Left colon (tissue), 2 donors: ENCODE results near the gene FXYD7. TPM values are rescaled to one million over a fixed set of nuclear protein-coding genes. Genes with fewer than 3 reads are reported as not detected.
"Not testable (repeated sequence)": the region's sequence is repeated elsewhere in the genome, so short reads cannot be mapped to it uniquely, and the experiment has no call there.

Experiments used
- ATAC-seq: fragments of 200-7000 bp; cut with Tn5 transposase; one replicate; pipeline ENCODE4 v1.9.1; 2020; ENCODE audit warnings: mild to moderate bottlenecking, moderate library complexity
- DNase-seq, 2 donors: peaks; one replicate each; pipeline ENCODE4 v3.0.0-alpha.2; 2020
- intact Hi-C, 2 donors: fragments of 100-400 bp; cut with DNase I in 1 of 2; cut with micrococcal nuclease in 1 of 2; formaldehyde crosslinking; loops; one replicate each; pipeline versions ENCODE4 v1.11.2 to v1.14.0; 2022; cut with DNase I, micrococcal nuclease
- total RNA-seq, 2 donors: library from RNA; stranded (reverse); fragmentation: NEBNext Ultra II Directional; extraction: Animal tissue kit (Norgen Biotek cat#: 25700); gene quantifications; one replicate each; pipeline ENCODE4 v1.2.1, GENCODE V29; 2021
- donor health status: DM: no; HTN: no; CAD: no.
- donor health status: DM: yes; HTN: yes; CAD: no.

Gene FXYD7
- total RNA-seq, 2 donors from 2014 or later = not detected

DNA sequence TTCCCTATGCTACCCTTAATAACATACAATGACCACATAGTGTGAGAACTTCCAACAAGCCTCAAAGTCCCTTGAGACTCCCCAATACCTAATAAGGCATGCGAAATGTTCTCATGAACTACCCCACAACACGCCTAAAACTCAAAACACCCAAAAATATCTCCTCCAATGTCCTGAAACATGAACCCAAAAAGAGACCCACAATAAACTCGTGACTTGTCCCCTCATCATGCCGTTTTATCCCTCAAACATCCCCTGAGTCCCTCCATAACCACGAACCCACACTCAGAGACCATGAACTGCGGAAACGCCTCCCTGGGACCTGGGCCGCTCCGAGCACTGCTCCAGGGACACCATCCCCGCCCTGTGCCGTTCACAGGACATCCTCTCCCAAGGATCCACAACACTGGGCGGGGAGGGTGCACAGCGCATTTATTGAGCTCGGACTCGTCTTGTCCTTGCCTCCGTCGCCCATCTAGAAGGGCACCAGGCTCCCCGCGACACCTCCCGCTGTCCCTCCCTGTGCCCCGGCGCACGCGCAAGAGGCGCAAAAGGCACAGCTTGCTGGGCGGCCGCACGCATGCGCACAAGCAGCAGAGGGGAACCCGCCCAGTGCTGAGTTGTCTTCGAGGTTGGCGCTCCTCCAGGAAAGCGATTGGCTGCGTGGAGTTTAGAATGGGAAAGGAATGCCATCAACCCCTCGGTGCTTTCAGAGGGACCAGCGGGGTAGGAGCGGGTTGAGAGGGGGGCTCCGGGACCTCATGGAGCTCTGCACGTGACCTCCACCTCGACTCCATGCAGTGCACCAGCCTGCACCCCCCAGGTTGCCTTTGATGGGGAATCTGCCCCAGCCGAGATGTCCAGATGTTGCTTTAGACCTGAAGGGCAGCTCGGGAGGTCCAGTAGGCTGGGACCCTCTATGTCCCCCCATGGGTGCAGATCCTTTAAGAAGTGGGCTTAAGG, 18.7 kb upstream of the FXYD7 start:
- DNase-seq = peak; percentile 95 to 96
- ATAC-seq = peak; percentile 61
- intact Hi-C loops = no loop called here

DNA sequence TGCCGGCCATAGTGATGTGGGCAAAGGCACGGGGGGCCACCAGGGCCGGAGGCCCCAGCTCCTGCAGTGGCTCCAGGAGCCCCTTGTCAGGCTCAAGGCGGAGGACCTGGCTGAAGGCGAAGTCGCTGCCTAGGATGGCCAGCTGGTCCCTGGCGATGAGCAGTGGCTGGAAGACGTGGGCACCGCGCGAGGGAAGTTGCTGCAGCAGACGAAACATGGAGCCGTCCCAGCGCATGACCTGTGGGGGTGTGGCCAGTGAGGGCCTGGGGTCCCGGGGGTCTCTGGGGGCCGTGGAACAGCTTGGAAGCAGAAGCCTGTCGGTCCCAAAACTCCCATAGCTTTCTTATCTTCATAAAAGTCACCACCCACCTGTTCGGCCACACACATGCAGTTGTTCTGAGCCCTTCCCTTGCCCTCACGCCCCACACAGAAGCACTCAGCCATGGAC, 17.8 kb upstream of the FXYD7 start:
- ATAC-seq (peak; percentile 33), DNase-seq (no peak)
- intact Hi-C loops = no loop called here

DNA sequence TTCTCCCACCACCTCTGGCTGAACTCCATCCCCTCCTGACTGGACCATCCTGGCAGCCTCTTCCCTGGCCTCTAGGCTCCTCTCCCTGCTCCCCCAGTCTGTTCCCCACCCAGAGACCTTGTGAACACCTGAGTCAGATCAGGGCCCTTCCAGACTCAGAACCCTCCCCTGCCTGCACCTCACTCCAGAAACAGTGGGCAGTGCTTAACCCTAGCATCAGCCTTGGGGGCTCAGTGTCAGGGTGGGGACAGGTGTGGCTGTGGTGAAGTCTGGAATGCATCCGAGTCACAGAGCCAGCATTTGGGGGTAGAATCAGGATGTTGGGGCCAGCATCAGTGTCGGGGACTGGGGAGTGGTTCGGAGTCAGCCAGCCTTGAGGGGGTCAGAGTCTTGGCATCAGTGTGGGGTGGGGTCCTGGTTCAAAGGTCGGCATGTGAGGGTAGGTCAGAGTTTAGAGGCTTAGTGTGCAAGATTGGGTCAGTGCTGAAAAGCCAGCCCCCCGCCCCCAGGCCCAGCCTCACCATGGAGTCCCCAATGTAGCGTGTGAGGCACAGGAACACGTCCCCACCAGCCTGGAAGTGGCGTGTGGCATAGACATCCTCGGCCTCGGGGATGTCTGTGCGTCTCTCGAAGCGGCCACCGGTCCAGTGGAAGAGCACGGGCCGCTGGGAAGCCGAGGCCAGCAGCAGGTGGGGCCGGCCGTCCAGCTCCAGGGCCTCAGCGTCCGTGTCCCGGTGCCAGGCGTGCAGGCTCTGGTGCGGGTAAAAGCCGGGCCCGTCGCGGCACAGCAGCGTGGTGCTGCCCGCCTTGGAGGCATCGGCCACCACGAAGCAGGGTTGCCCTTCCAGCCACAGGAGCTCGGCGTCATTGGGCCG, 17.1 kb upstream of the FXYD7 start:
- DNase-seq (no peak), ATAC-seq (no peak)
- intact Hi-C loops = no loop called here

DNA sequence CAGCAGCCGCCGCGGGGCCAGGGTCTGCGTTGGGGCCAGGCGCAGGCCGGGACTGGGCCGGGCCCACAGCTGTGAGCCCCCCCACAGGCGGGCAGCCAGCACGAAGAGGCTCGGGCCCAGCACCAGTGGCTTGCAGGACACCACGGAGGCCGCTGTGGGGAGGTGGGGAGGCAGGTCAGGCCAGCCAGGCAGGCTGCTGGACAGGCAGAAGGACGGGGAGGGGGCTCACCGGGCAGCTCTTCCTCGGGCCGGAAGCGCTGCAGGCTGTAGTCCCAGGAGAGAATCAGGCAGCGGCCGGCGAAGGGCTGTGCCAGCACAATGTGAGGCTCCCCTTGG, 16.5 kb upstream of the FXYD7 start:
- ATAC-seq (no peak), DNase-seq (no peak)
- intact Hi-C loops = no loop called here

DNA sequence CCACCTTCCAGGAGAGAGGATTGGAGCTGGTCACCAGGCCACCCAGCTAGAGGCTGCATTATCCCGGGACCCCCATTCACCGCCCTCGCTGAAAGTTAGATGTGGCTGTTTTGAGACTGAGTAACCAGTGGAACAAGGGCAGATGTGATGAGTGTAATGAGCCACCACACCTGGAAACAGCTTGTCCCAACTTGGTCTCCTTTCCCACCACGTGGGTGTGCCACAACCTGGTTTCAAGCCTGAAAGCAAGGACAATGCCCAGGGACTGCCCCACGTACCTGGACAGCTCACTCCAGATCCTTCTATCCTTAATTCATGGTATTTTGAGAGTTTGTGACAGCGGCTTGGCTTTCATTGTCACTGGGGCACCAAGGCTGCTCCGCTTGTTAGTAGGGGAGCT, 15.2 kb upstream of the FXYD7 start:
- ATAC-seq (no peak), DNase-seq (no peak)
- intact Hi-C loops = no loop called here

DNA sequence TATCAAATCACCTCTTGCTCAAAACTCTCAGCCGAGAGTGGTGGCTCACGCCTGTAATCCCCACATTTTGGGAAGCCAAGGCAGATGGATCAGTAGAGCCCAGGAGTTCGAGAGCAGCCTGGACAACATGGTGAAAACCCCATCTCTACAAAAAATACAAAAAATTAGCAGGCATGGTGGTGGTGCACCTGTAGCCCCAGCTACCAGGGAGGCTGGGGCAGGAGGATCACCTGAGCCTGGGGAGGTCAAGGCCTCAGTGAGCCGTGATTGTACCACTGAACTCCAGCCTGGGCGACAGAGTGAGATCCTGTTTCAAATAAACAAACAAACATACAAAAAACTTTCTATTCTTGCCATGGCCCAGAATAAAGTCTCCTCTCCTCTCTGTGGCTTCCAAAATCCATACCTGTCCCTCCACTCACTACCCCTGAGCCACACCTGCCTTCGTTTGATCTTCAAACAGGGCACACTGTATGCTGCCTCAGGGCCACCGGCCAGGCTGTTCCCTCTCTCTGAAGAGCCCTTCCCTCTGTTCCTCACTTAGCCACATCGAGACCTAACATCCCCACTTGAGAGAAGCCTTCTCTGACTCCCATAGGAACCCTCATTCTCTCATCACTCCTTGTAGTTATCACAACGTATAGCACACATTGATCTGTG, 14.5 kb upstream of the FXYD7 start:
- DNase-seq (no peak), ATAC-seq (no peak)
- intact Hi-C loops = no loop called here

DNA sequence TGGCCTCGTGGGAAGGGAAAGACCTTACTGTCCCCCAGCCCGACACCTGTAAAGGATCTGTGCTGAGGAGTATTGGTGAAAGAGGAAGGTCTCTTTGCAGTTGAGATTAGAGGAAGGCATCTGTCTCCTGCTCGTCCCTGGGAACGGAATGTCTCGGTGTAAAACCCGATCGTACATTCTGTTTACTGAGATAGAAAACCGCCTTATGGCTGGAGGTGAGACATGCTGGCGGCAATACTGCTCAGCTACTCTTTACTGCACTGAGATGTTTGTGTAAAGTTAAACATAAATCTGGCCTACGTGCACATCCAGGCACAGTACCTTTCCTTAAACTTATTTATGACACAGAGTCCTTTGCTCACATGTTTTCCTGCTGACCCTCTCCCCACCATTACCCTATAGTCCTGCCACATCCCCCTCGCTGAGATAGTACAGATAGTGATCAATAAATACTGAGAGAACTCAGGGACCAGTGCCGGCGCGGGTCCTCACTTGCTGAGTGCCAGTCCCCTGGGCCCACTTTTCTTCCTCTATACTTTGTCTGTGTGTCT, 13.3 kb upstream of the FXYD7 start:
- intact Hi-C loops = not testable (repeated sequence)
- ATAC-seq (peak; percentile 15), DNase-seq (peak in 1 of 2 donors; percentile 75)

DNA sequence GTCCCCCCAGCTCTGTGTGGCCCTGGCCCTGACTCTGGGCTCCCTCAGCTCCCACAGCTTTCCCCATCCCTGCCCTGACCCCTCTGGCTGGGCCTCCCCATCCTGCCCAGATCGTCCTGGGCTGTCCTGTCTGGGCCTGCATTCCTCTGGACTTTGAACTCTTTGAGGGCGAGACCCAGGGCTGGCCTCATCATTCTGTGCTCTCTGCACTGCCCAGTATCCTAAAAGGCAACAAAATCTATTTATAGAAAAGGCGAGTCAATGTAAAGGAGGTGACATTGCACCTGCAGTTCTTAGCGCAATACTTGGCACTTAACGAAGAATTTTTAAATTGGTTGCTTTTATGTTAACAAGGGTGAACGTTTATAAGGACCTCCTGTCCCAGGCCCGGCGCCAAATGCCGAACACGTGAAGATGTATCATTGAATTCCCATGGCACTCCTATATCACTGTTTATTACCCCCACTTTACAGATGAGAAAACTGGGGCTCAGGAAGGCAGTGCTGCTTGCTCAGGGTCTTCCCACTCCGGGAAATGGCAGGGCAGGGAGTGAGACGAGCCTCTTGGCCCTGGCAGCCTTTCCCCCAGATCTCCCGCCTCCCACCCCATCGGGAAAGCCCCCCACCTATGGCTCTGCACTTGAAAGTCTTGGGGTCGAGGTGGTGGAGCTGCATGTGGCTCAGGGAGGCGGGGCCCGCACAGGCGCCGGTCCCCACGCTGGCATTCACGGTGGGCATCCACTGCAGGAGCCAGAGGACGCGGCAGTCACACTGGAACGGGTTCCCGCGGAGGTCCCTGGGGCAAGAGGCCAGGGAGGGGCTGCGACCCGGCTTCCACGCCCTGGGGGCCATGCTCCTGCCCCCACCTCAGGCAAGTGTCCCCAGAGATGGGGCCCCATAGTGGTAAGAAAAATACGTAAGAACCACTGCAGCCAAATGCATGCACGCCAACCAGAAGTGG, 12.0 kb upstream of the FXYD7 start:
- ATAC-seq = peak; percentile 70
- DNase-seq = peak; percentile 85 to 91
- intact Hi-C loops = no loop called here

DNA sequence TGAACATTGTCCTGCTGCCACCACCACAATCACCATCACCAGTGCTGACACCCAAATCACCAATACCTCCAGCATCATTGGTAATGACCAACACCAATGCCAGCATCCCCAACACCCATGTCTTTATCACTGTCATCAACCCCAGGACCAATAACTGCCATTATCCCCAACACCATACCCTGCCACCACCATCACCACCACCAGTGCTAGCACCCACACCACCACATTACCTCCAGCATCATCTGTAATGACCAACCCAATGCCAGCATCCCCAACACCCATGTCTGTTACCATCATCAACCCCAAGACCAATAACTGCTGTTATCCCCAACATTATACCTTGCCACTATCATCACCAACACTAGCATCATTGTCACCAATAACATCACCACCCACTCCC, 10.8 kb upstream of the FXYD7 start:
- ATAC-seq = no peak
- DNase-seq = no peak
- intact Hi-C loops = no loop called here

DNA sequence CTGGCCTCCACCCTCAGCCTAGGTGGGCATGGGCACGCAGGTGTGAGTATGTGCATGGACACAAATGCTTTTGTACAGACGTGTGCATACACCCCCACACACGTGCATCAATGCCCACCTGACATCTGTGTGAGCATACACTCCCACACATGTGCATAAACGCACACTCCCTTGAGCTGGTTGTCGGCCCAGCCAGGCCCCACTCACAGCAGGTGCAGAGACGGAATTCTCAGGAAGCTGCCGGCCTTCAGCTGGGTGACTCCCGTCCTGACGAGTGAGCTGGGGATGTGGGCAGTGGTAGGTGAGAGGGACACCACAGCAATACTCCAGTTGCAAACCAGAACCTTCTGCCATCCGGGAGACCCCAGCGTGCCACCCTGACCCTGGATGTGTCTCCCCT, 9.2 kb upstream of the FXYD7 start:
- intact Hi-C loops = no loop called here
- no peak for ATAC-seq
- peak in 1 of 2 donors; percentile 24 for DNase-seq

DNA sequence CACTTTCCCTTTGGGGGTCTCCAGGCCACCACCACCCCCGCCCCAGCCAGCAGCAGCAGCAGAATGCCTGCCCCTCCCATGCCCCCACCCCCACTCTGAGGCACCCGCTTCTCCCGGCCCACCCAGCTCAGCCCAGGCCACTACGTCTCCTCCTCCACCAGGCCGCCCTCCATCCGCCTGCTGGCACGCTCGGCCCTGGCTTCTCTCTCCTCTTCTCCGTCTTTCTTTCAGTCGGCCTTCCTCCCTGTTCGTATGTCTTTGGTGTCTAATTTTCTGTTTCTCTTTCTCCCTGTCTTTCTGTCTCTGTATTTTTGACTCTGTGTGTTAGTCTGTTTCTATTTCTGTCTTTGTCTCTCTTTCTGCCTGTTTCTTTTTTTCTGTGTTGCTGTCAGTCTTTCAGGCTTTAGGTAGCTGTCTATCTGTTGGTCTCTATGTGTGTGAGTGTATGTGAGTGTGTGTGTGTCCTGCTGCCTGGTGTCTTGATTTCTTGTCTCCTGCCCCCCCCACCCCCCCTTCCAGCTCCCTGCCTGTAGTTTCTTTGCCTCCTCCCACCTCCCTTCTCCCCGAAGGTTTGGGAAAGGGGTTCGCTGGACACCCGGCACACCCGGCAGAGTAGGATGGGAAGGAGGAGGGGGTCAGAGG, 8.3 kb upstream of the FXYD7 start, which contains the start of gene LGI4:
LGI4 (minus strand) TSS at position 459 of the 642 bp plus-strand sequence; CDS start at position 80, 379 bp downstream.
- no peak for DNase-seq
- intact Hi-C loops = no loop called here
- no peak for ATAC-seq

DNA sequence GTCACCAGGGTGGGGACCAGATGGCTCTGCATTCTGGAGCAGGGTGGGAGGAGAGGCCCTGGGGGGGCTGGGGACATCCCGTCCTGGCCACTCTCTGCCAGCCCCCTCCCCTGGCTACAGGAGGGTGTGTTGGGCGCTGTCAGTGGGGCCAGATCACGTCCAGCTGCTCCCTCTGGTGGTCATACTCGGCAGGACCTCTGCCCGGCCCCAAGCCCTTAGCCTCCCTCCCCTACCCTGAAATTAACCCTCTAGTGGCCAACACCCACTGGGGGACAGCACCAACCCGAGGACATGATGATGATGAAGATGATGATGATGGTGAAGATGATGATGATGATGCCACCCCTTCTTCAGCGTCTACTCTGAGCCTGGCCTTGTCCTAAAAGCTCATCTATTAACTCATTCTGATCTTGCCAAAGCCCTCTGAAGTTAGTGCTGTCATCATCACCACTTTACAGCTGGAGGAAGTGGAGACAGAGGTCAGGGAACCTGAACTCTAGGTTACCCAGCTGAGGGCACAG, 7.6 kb upstream of the FXYD7 start:
- intact Hi-C loops = no loop called here
- peak; percentile 79 to 89 for DNase-seq
- peak; percentile 60 for ATAC-seq

DNA sequence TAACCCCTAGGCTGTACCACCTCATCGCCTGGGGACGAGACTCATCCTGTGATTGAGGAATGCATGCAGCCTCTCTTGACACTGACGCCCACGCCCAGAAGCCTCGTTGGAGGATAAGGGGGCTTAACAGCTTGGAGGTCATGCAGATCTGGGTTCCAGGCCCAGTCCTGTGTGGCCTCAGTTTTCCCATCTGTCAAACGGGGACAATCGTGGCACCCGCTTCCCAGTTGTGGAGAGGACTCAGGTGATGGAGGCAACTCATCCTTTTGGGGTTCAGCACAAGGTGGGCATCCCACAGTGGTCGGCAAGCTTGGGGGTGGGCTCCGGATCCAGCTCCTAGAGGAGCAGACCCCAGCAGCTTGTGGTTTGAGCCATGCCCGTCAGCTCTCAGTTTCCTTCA, 6.8 kb upstream of the FXYD7 start:
- intact Hi-C loops = no loop called here
- no peak for ATAC-seq
- DNase-seq = no peak

DNA sequence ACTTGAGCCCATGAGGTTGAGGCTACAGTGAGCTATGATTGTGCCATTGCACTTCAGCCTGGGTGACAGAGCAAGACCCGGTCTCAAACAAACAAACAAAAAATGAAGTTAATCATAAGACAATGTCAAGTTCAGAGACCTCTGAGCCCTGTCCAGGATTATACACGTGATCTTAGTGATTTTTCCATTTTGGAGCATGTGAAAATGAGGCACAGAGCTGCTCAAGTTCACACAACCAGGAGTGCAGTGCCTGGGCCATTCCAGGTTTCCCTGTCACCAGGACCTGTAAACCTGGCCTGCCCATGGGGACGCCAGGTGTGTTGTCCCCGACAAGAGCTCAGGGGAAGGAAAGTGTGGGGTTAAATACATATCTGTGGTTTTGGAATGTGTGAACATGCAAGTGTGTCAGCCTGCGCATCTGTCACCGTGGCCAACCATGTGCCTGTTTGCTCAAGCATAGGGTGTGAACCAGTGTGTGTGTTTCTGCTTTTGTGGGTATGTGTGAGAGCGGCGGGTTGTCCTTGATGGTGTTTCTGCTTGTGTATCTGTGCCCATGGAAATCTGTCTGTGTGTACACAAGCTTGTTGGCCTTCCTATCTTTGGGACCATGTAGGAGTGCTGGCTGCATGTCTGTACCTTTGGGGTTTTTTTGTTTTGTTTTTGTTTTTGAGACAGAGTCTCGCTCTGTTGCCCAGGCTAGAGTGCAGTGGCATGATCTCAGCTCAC, 5.9 kb upstream of the FXYD7 start:
- intact Hi-C loops = no loop called here
- ATAC-seq = no peak
- peak; percentile 36 to 49 for DNase-seq

DNA sequence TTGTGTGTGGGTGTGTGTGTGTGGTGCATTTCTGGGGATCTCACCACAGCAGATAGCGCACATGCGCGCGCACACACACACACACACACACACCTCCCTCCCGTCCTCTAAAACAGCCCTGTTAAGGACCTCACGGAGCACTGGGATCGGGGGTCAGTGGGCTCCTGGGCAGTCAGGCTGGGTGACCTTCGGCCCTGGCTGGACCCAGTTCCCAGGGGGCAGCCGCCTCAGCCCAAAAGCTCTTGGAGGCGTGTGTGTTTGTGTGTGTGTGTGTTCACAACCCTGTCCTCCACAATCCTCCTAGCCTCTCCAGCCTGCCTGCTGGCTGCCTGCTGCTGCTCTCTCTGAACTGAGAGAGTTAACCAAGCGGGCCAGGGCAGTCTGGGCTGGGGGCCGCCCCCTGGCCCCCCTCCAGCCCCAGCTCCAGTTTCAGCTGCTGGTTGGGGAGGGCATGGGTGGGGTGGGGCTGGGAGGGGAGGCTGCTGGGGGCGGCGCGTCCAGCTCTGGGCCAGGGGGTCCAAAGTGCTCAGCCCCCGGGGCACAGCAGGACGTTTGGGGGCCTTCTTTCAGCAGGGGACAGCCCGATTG, 4.7 kb upstream of the FXYD7 start, which contains the start of gene FXYD1:
FXYD1 (plus strand) TSS at position 520 of the 588 bp plus-strand sequence. CDS start 1,256 bp downstream, outside the sequence.
- ATAC-seq = no peak
- intact Hi-C loops = no loop called here

More for the DNA sequence above, 4.7 kb upstream of the FXYD7 start, which contains the start of gene FXYD1:
- DNase-seq = peak; percentile 22 to 34
